DND-41 (cell line): Measurements from ENCODE around the gene INHBB.

Experiments used
- ATAC-seq: fragments of 200-7000 bp; cut with Tn5 transposase; 3 replicates; pipeline ENCODE4 v1.9.1; 2021; ENCODE audit warnings: low read depth; ENCODE audit not compliant: insufficient read depth
- DNase-seq: peaks from one replicate; pipeline ENCODE4 v3.0.0-alpha.2; 2020
- H2AFZ ChIP-seq: 2 replicates; pipeline ENCODE4 v1.6.0; 2012; ENCODE audit warnings: low read depth, low read length
- H3K27ac ChIP-seq: 2 replicates; pipeline ENCODE4 v1.5.1; 2012; ENCODE audit warnings: low read length, inconsistent platforms
- H3K27me3 ChIP-seq: fragments of 200-600 bp; sonication (generic); 2 replicates; pipeline ENCODE4 v1.6.0; 2012; ENCODE audit warnings: low read length, mild to moderate bottlenecking, inconsistent platforms; ENCODE audit not compliant: insufficient read depth, poor library complexity
- H3K36me3 ChIP-seq: 2 replicates; pipeline ENCODE4 v1.5.1; 2012; ENCODE audit warnings: low read length, inconsistent platforms; ENCODE audit not compliant: insufficient read depth
- H3K4me1 ChIP-seq: 2 replicates; pipeline ENCODE4 v1.5.1; 2012; ENCODE audit warnings: mild to moderate bottlenecking, low read length; ENCODE audit not compliant: insufficient read depth
- H3K4me2 ChIP-seq: 2 replicates; pipeline ENCODE4 v1.6.0; 2012; ENCODE audit warnings: mild to moderate bottlenecking, moderate library complexity, low read length, inconsistent platforms; ENCODE audit not compliant: insufficient read depth
- H3K4me3 ChIP-seq, 2 experiments: fragments of 200-600 bp in 1 of 2; shearing (Covaris generic) in 1 of 2; 2 replicates each; pipeline ENCODE4 v1.5.1; 2012 to 2016; ENCODE audit warnings: inconsistent platforms in 2 of 2, low read length in 2 of 2, mild to moderate bottlenecking in 2 of 2, low read depth in 1 of 2, moderate library complexity in 1 of 2
- H3K79me2 ChIP-seq: 2 replicates; pipeline ENCODE4 v1.6.0; 2012; ENCODE audit warnings: low read length, inconsistent platforms; ENCODE audit not compliant: insufficient read depth
- H3K9ac ChIP-seq: 2 replicates; pipeline ENCODE4 v1.6.0; 2012; ENCODE audit warnings: low read depth, mild to moderate bottlenecking, inconsistent platforms, low read length, moderate library complexity
- H3K9me3 ChIP-seq: 2 replicates; pipeline ENCODE4 v1.5.1; 2012; ENCODE audit warnings: low read length, moderate library complexity, mild to moderate bottlenecking, inconsistent platforms; ENCODE audit not compliant: insufficient read depth, severe bottlenecking
- H4K20me1 ChIP-seq: 2 replicates; pipeline ENCODE4 v1.6.0; 2012; ENCODE audit warnings: low read length; ENCODE audit not compliant: insufficient read depth
- CTCF ChIP-seq: IDR thresholded peaks from 2 replicates; pipeline ENCODE4 v1.5.1; 2012; ENCODE audit warnings: borderline replicate concordance, low read length, moderate library complexity, mild to moderate bottlenecking; ENCODE audit not compliant: poor library complexity, severe bottlenecking; ENCODE audit errors: extremely low read depth
- EZH2 ChIP-seq: IDR thresholded peaks from 3 replicates; pipeline ENCODE4 v1.6.1; 2012; ENCODE audit warnings: borderline replicate concordance, low read depth, mild to moderate bottlenecking, moderate library complexity, low read length, inconsistent platforms; ENCODE audit not compliant: severe bottlenecking

Gene INHBB

DNA sequence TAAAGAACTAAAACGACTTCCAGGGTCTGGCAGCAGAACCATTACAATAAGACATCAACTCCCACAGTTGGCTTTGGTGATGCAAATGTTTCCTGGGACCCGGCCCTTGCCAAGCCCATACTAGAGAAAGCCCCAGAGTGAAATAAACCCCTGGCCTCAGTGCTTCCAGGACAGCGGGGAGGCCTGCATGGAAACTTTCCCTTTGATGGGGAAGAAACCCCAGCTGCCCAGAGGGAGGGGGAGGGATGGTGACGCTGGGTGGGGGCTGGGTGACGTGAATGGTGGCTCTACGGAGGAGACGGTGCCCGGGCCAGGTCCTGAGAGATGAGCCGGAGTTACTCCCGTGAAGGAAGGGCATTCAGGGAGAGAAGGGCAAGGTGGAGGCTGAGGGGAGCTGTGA is 27.5 kb downstream of the INHBB start:
- peaks cover 9% of the 10 kb centered on the region for H3K27me3 ChIP-seq
- DNase-seq (no peak), ATAC-seq (no peak)
- no peak overlapping the region for H3K4me2 ChIP-seq
- TF ChIP-seq CTCF, result no peak
- no peak for TF ChIP-seq EZH2
- H3K79me2 ChIP-seq, result no peaks in the 10 kb centered on the region
- no peak overlapping the region for H2AFZ ChIP-seq
- peaks cover 5% of the 10 kb centered on the region; the same call in 1 of the 2 replicates for H4K20me1 ChIP-seq
- no peaks in the 10 kb centered on the region for H3K36me3 ChIP-seq
- H3K9me3 ChIP-seq, result no peaks in the 10 kb centered on the region
- H3K4me1 ChIP-seq, result no peaks in the 10 kb centered on the region
- no peak overlapping the region for H3K9ac ChIP-seq
- H3K27ac ChIP-seq, result no peak overlapping the region
- no peak overlapping the region for H3K4me3 ChIP-seq

- Histone ChIP-seq H3K36me3 (no peaks in the 10 kb centered on the region), H3K4me2 (no peak overlapping the region), H3K4me1 (no peaks in the 10 kb centered on the region), H3K9ac (no peak overlapping the region), H3K4me3 (no peak overlapping the region), H3K27me3 (peaks cover 9% of the 10 kb centered on the region), H3K9me3 (no peaks in the 10 kb centered on the region), H4K20me1 (peaks cover 5% of the 10 kb centered on the region; the same call in 1 of the 2 replicates), H2AFZ (no peak overlapping the region), H3K79me2 (no peaks in the 10 kb centered on the region), H3K27ac (no peak overlapping the region)
- TF ChIP-seq EZH2 (no peak), CTCF (no peak)
- DNase-seq (no peak), ATAC-seq (no peak)
These were observed 28.9 kb downstream of the INHBB start for GRCh38 chr2:120374821-120375220.

GRCh38 chr2:120375251-120376020 is 29.5 kb downstream of the INHBB start:
- Histone ChIP-seq H4K20me1 (peaks cover 5% of the 10 kb centered on the region; the same call in 1 of the 2 replicates), H3K9me3 (no peaks in the 10 kb centered on the region), H2AFZ (no peak overlapping the region), H3K4me3 (no peak overlapping the region), H3K79me2 (no peaks in the 10 kb centered on the region), H3K36me3 (no peaks in the 10 kb centered on the region), H3K27ac (no peak overlapping the region), H3K27me3 (peaks cover 9% of the 10 kb centered on the region), H3K4me2 (no peak overlapping the region), H3K4me1 (no peaks in the 10 kb centered on the region), H3K9ac (no peak overlapping the region)
- ATAC-seq (no peak), DNase-seq (no peak)
- no peak for TF ChIP-seq EZH2
- no peak for TF ChIP-seq CTCF
